ENCODE data around the gene SPRR5. TPM values are rescaled to one million over a fixed set of nuclear protein-coding genes. Genes with fewer than 3 reads are reported as not detected.

SPRR5 gene
- polyA plus RNA-seq, 3 donors, result not detected

- DNase-seq (ENCODE audit: low read depth in 3 of 3, low spot score in 2 of 3), result no peak
Observed at GRCh38 chr1:152942161-152942560, 4.8 kb upstream of the SPRR5 start.

GRCh38 chr1:152946248-152946647 lies 758 bp upstream of the SPRR5 start:
- no peak for DNase-seq (ENCODE audit: low read depth in 3 of 3, low spot score in 2 of 3)

GRCh38 chr1:152951711-152952110 lies 4.7 kb downstream of the SPRR5 start:
- DNase-seq (ENCODE audit: low read depth in 3 of 3, low spot score in 2 of 3), result no peak

- DNase-seq (ENCODE audit: low read depth in 3 of 3, low spot score in 2 of 3), result no peak
Observed at GRCh38 chr1:152953761-152954160, 6.8 kb downstream of the SPRR5 start.

- no peak for DNase-seq (ENCODE audit: low read depth in 3 of 3, low spot score in 2 of 3)
Observed at GRCh38 chr1:152954436-152954835, 7.4 kb downstream of the SPRR5 start.

- DNase-seq (ENCODE audit: low read depth in 3 of 3, low spot score in 2 of 3), result no peak
Observed at GRCh38 chr1:152957561-152957960, 10.6 kb downstream of the SPRR5 start.

DNA sequence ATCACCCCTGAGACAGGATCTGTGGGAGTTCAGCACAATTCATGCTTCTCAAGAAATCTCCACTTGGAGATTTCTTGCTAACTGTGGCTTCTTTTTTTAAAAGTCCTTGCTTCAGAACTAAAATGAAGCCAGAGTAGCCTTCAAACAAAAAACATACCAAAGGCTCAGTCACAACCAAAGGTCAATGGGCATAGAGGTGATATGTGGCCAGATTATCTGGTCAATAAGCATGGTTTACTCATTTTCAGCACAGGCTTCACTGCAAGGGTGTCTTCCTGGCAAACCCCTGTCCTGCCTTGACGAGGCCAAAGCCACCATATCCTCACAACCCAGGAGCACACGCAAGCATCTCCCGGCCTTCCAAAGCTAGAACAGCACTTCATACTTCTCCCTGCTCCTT lies 12.3 kb downstream of the SPRR5 start:
- no peak for DNase-seq (ENCODE audit: low read depth in 3 of 3, low spot score in 2 of 3)

DNA sequence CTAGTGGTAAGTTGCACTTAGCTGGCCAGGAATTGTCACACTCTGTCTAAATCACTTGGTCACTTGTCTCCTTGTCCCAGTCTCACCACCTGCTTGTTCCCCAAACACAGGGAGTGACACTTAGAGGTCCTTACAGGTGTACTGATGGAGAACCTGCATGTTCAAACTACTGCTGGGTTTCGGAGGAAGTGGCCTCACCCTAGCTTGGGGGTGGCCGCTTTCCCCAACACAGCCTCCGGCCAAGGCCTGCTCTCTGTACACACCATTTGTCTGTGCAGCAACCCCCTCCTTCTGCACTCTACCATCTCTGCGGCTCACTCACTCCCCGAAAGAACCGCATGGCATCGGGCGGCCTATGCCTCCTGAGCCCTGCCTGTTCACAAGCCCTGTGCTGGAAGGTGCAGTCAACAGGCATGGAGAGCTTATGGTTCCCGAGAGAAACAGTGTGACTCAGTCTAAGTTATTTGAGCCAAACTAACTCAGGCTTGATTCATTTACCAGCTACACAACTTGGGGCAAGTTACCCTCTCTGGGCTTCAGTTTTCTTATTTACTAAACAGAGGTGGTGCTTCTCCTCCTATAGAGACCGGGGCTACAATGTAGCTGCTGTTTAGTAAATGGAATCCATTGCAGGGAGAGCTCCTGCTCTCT lies 12.9 kb downstream of the SPRR5 start:
- no peak for DNase-seq (ENCODE audit: low read depth in 3 of 3, low spot score in 2 of 3)

DNA sequence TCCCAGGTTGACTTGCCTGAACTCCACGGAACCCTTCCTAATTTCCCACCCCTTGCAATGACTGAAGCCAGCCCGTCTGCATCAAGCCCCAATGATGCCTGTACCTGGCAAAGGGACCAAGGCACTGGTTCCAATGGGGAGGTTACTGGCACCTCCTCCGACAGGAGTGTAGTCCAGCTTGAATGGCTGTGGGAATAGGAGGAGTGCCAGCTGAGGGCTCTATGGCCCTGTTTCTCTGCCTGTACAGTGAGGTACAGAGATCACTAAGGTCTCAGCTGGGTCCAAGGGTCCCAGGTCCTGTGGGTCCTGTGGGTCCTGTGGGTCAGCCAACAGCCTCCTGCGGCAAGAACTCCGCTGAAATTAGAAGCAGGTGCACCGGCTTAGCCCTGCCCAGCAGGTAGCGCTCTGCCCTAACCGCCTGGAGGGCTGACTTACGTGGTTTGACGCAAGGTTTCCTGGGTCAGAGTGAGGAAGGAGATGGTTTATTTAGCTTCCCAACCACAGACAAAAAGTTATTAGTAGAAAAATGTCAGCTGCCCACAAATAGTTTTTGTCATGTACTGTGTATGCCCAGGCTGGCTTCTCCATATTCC lies 13.5 kb downstream of the SPRR5 start:
- no peak for DNase-seq (ENCODE audit: low read depth in 3 of 3, low spot score in 2 of 3)

- DNase-seq (ENCODE audit: low read depth in 3 of 3, low spot score in 2 of 3), result no peak
Observed at GRCh38 chr1:152961226-152961891, 14.4 kb downstream of the SPRR5 start.

DNA sequence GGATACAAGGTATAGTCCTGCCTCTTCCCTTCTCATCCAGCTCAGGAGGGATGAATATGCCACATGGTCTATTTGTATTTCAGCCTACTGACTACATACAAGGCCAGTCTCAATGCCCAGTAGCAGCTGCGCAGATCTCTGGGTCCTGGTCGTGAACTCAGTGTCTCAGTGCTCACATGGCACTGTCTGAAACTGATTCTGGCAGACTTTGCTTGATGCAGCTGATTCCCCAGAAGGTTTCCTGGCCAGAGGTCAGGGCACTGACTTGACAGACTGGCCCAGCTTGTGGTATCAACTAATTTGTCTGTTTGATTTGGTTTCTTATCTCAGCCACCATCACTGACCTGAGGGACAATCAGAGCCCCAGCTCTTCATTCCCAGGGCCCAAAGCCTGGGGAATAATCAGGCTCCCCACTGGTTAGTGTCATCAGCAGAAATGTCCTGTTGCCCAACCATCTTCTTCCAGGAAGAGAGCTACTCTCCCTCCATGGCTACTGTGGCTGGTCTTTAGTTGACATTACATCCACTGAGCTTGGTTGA lies 15.9 kb downstream of the SPRR5 start:
- DNase-seq (ENCODE audit: low read depth in 3 of 3, low spot score in 2 of 3), result no peak

GRCh38 chr1:152964536-152964935 lies 17.5 kb downstream of the SPRR5 start:
- no peak for DNase-seq (ENCODE audit: low read depth in 3 of 3, low spot score in 2 of 3)

GRCh38 chr1:152965853-152966252 lies 18.8 kb downstream of the SPRR5 start:
- no peak for DNase-seq (ENCODE audit: low read depth in 3 of 3, low spot score in 2 of 3)

- no peak for DNase-seq (ENCODE audit: low read depth in 3 of 3, low spot score in 2 of 3)
Observed at GRCh38 chr1:152967201-152967600, 20.2 kb downstream of the SPRR5 start.

DNA sequence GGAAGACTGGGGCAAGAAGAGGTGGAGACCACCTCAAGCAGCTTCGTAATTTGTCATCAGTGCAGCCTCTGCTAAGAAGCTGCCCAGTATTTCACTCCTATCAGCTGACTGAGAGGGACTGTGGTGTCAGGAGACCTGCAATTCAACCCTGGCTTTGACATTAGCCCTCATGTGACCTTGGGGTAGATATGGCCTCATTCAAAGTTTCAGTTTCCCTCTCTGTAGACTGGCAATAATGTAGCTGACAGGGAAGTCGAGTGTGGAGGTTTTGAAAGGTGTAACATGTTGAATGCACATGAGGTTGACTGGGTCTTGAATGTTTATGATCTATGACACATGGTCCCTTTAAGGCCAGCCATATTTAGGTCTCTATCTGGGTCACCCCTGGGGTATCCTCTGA lies 21.2 kb downstream of the SPRR5 start:
- no peak for DNase-seq (ENCODE audit: low read depth in 3 of 3, low spot score in 2 of 3)

- DNase-seq (ENCODE audit: low read depth in 3 of 3, low spot score in 2 of 3), result no peak
Observed at GRCh38 chr1:152969036-152969435, 22.0 kb downstream of the SPRR5 start.

DNA sequence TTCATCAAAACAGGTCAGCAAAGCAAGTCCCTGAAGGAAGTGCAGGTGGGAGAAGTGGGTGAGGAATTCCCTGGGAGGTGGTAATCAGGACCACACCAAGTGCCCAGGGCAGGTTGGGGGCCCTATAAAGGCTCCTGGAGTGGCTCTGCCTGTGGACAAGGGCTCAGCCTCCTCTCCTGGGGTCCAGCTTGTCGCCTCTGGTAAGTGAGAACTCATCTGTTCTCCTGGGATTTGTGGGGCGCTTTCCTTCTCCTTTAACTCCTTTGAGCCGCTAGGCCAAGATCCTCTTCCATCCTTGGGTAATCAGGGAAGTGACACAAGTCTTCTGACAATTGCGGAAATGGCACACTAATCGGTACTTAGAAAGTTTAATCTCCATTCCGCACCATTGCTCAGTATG lies 23.5 kb downstream of the SPRR5 start, which contains the start of gene SPRR4:
Gene SPRR4, plus strand, starts transcription at position 154 of the 400 bp plus-strand sequence. CDS start 1,243 bp downstream, outside the sequence.
- no peak for DNase-seq (ENCODE audit: low read depth in 3 of 3, low spot score in 2 of 3)

- no peak for DNase-seq (ENCODE audit: low read depth in 3 of 3, low spot score in 2 of 3)
Observed at GRCh38 chr1:152972196-152972886, 25.3 kb downstream of the SPRR5 start.

GRCh38 chr1:152976688-152977087 lies 29.7 kb downstream of the SPRR5 start:
- DNase-seq (ENCODE audit: low read depth in 3 of 3, low spot score in 2 of 3), result no peak

- DNase-seq (ENCODE audit: low read depth in 3 of 3, low spot score in 2 of 3), result no peak
Observed at GRCh38 chr1:152977614-152978013, 30.6 kb downstream of the SPRR5 start.

- no peak for DNase-seq (ENCODE audit: low read depth in 3 of 3, low spot score in 2 of 3)
Observed at GRCh38 chr1:152980676-152981075, 33.7 kb downstream of the SPRR5 start.
